ENCODE results near the gene DPP6. TPM values are rescaled to one million over a fixed set of nuclear protein-coding genes. Genes with fewer than 3 reads are reported as not detected.

Gene DPP6
- polyA plus RNA-seq, 1 of the 3 experiments (the other 2 are of a cell fraction) = not detected

DNA sequence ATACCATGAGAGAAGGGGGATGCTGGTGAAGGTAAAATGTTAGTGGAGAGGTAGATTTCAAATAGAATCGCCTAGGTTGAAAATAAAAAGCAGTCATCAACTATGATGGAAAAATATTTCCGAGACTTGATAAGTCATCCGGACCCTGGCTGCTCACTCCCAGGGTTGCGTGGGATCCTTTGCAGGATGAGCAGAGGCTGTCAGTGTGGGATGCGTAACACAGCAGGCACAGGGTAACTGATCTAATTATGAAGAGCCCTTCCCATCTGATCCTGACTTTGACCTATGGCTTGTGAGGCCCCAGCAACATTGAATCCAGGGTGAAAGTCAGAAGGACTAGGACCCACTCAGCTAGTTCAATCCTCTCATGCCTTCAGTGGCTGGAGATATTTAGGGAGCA is 236.9 kb downstream of the DPP6 start:
- POLR2A ChIA-PET = no interaction called here
- Histone ChIP-seq H3K9me3 (peaks cover 2% of the 10 kb centered on the region), H3K27ac (ENCODE audit: low read depth in 2 of 2, low read length in 1 of 2) (no peak overlapping the region), H3K4me2 (no peak overlapping the region), H3K9ac (no peak overlapping the region), H3K4me1 (ENCODE audit: control insufficient read depth in 1 of 2, insufficient read depth in 2 of 2, low read depth in 1 of 2, low read length in 1 of 2) (no peaks in the 10 kb centered on the region), H3K36me3 (replicated peaks in 1 of 2; ENCODE audit: control insufficient read depth in 1 of 2, insufficient read depth in 2 of 2, low read length in 1 of 2) (no peaks in the 10 kb centered on the region), H3K9me2 (no peaks in the 10 kb centered on the region), H3K27me3 (ENCODE audit: insufficient read depth) (no peaks in the 10 kb centered on the region), H3K79me2 (ENCODE audit: insufficient read depth) (no peaks in the 10 kb centered on the region), H3F3A (replicated peaks; ENCODE audit: insufficient read depth) (no peaks in the 10 kb centered on the region), H4K20me1 (ENCODE audit: insufficient read depth) (no peaks in the 10 kb centered on the region), H2AFZ (ENCODE audit: low read depth) (no peak overlapping the region), H3K4me3 (ENCODE audit: low read depth in 2 of 2, low read length in 1 of 2) (no peak overlapping the region)
- CTCF ChIA-PET = no interaction called here
- TF ChIP-seq SMC3 (IDR thresholded peaks at IDR 0.05; ENCODE audit: low read depth, low read length) (no peak), EZH2phosphoT487 (IDR thresholded peaks at IDR 0.05; ENCODE audit: borderline replicate concordance, low read depth) (no peak), POLR2AphosphoS5 (IDR thresholded peaks at IDR 0.05; ENCODE audit: low read depth, low read length) (no peak), EP300 (IDR thresholded peaks at IDR 0.05; ENCODE audit: borderline replicate concordance in 1 of 2, low read depth in 1 of 2, low read length in 1 of 2) (no peak), TCF12 (IDR thresholded peaks at IDR 0.05) (no peak)
- TF ChIP-seq, protein P1, sequence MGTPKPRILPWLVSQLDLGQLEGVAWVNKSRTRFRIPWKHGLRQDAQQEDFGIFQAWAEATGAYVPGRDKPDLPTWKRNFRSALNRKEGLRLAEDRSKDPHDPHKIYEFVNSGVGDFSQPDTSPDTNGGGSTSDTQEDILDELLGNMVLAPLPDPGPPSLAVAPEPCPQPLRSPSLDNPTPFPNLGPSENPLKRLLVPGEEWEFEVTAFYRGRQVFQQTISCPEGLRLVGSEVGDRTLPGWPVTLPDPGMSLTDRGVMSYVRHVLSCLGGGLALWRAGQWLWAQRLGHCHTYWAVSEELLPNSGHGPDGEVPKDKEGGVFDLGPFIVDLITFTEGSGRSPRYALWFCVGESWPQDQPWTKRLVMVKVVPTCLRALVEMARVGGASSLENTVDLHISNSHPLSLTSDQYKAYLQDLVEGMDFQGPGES (IDR thresholded peaks at IDR 0.05; ENCODE audit: low read depth, low read length) = no peak
- WGBS (ENCODE audit: low lambda C conversion rate) = 42% methylated on average over 5 of the region's 5 CpGs
- DNase-seq = no peak

GRCh38 chr7:154296443-154296842 is 244.2 kb downstream of the DPP6 start:
- Histone ChIP-seq H3K4me2 (no peak overlapping the region), H3K4me3 (ENCODE audit: low read depth in 2 of 2, low read length in 1 of 2) (no peak overlapping the region), H3K27ac (ENCODE audit: low read depth in 2 of 2, low read length in 1 of 2) (no peak overlapping the region), H3K4me1 (ENCODE audit: control insufficient read depth in 1 of 2, insufficient read depth in 2 of 2, low read depth in 1 of 2, low read length in 1 of 2) (peaks cover 0 to 3% of the 10 kb centered on the region in 2 experiments; a peak in 1 of 4 replicates), H3K79me2 (ENCODE audit: insufficient read depth) (no peaks in the 10 kb centered on the region), H3F3A (replicated peaks; ENCODE audit: insufficient read depth) (no peaks in the 10 kb centered on the region), H4K20me1 (ENCODE audit: insufficient read depth) (no peaks in the 10 kb centered on the region), H3K9me2 (no peaks in the 10 kb centered on the region), H3K9ac (no peak overlapping the region), H3K9me3 (no peaks in the 10 kb centered on the region; the same call in 1 of the 2 replicates), H3K36me3 (replicated peaks in 1 of 2; ENCODE audit: control insufficient read depth in 1 of 2, insufficient read depth in 2 of 2, low read length in 1 of 2) (no peaks in the 10 kb centered on the region), H2AFZ (ENCODE audit: low read depth) (no peak overlapping the region), H3K27me3 (ENCODE audit: insufficient read depth) (no peaks in the 10 kb centered on the region)
- CTCF ChIA-PET = interaction anchor here (1.7 kb wide), 1 partner anchor 208 kb away, joined by 3 read pairs; no protein-coding TSS in a partner anchor
- POLR2A ChIA-PET = no interaction called here
- 37% methylated on average over 4 of the region's 4 CpGs for WGBS (ENCODE audit: low lambda C conversion rate)
- no peak for DNase-seq
- TF ChIP-seq CTCF (IDR thresholded peaks at IDR 0.05) = no peak
- no peak for TF ChIP-seq RXRA (IDR thresholded peaks at IDR 0.05; ENCODE audit: borderline replicate concordance, low read depth)
- TF ChIP-seq, protein P1 (IDR thresholded peaks at IDR 0.05; ENCODE audit: low read depth, low read length) = no peak
- TF ChIP-seq RAD21 (IDR thresholded peaks at IDR 0.05; ENCODE audit: low read length) = no peak
- TF ChIP-seq NFIC (IDR thresholded peaks at IDR 0.05; ENCODE audit: borderline replicate concordance) = no peak
- no peak for TF ChIP-seq RCOR1 (IDR thresholded peaks at IDR 0.05; ENCODE audit: low read length)
- no peak for TF ChIP-seq JUND (IDR thresholded peaks at IDR 0.05)
- TF ChIP-seq FOXJ3 (CRISPR knock-in tag; IDR thresholded peaks at IDR 0.05) = no peak
- TF ChIP-seq REST (IDR thresholded peaks at IDR 0.05; ENCODE audit: low read depth, low read length) = no peak
- TF ChIP-seq SMC3 (IDR thresholded peaks at IDR 0.05; ENCODE audit: low read depth, low read length) = no peak
- no peak for TF ChIP-seq TCF12 (IDR thresholded peaks at IDR 0.05)
- TF ChIP-seq MEF2A (IDR thresholded peaks at IDR 0.05; ENCODE audit: borderline replicate concordance, low read depth) = no peak
- TF ChIP-seq CHD2 (IDR thresholded peaks at IDR 0.05; ENCODE audit: low read length, partially characterized antibody) = no peak
- no peak for TF ChIP-seq PBX3 (IDR thresholded peaks at IDR 0.05)
- no peak for TF ChIP-seq GABPA (IDR thresholded peaks at IDR 0.05; ENCODE audit: low read depth)
- no peak for TF ChIP-seq YY1 (IDR thresholded peaks at IDR 0.05; ENCODE audit: low read depth)
- TF ChIP-seq RFX5 (IDR thresholded peaks at IDR 0.05; ENCODE audit: low read length) = no peak
- no peak for TF ChIP-seq FOSL2 (IDR thresholded peaks at IDR 0.05; ENCODE audit: borderline replicate concordance, low read depth)
